A549 (cell line): ENCODE measurements around the gene NR2F1. TPM values are rescaled to one million over a fixed set of nuclear protein-coding genes. Genes with fewer than 3 reads are reported as not detected.
A peak's percentile ranks its signal among the peaks of the same experiment; 100 is the strongest.

Source experiments
- ATAC-seq, 2 experiments: fragments of 200-7000 bp in 1 of 2; fragments of >200 bp in 1 of 2; cut with Nextera tagmentation in 1 of 2; cut with Tn5 transposase in 1 of 2; 3 replicates each; pipeline versions ENCODE4 v1.8.0 to v1.9.1; 2018 to 2020; ENCODE audit warnings: mild to moderate bottlenecking in 1 of 2, moderate library complexity in 1 of 2
- CTCF ChIA-PET: fragments of 300-600 bp; sonication (Branson Sonifier 250); formaldehyde crosslinking; extraction: SDS; loops from one replicate; lab custom pipeline; 2021; ENCODE audit warnings: antibody characterized with exemption, inconsistent platforms; lab: Yijun Ruan, JAX
- POLR2A ChIA-PET: fragments of 350-600 bp; formaldehyde crosslinking; extraction: SDS; loops from one replicate; lab custom pipeline; 2021; ENCODE audit warnings: antibody characterized with exemption, inconsistent platforms; lab: Yijun Ruan, JAX
- DNase-seq, 2 experiments: peaks; one replicate each; pipeline versions ENCODE4 v3.0.0 to v3.0.0-alpha.2; 2011 to 2016; ENCODE audit warnings: low read depth in 1 of 2, low spot score in 1 of 2
- FAIRE-seq: peaks from 2 replicates; lab custom pipeline; 2011; peaks lifted over from hg19 to GRCh38; lab: Jason Lieb, UNC
- H3K27ac ChIP-seq, 2 experiments: fragments of >200 bp; sonication (Bioruptor Twin); formaldehyde crosslinking; 3 replicates each; pipeline ENCODE4 v1.5.1; 2016 to 2017
- H3K4me1 ChIP-seq: fragments of >200 bp; sonication (Bioruptor Twin); formaldehyde crosslinking; 3 replicates; pipeline ENCODE4 v1.6.1; 2016
- H3K4me2 ChIP-seq: fragments of >200 bp; sonication (Bioruptor Twin); formaldehyde crosslinking; 3 replicates; pipeline ENCODE4 v1.6.1; 2016
- H3K4me3 ChIP-seq: fragments of >200 bp; sonication (Bioruptor Twin); formaldehyde crosslinking; 3 replicates; pipeline ENCODE4 v1.5.1; 2016
- H3K9me3 ChIP-seq: fragments of >200 bp; sonication (Bioruptor Twin); formaldehyde crosslinking; 3 replicates; pipeline ENCODE4 v1.6.1; 2016
- CBX8 ChIP-seq: fragments of 200-600 bp; sonication (generic); IDR thresholded peaks from 2 replicates; pipeline ENCODE4 v1.6.1; 2016
- CEBPB ChIP-seq, 2 experiments: fragments of >200 bp in 1 of 2; sonication (Bioruptor Twin) in 1 of 2; formaldehyde crosslinking in 1 of 2; IDR thresholded peaks; 2 replicates each; pipeline ENCODE4 v1.6.1; 2012 to 2016
- ESRRA ChIP-seq: fragments of 150-350 bp; IDR thresholded peaks from 2 replicates; pipeline ENCODE4 v1.6.1; 2014; ENCODE audit warnings: mild to moderate bottlenecking, low read length, borderline replicate concordance
- HEYL ChIP-seq: fragments of 250-450 bp; sonication (Bioruptor Pico); IDR thresholded peaks from 2 replicates; pipeline ENCODE4 v1.8.0; 2021; ENCODE audit warnings: mild to moderate bottlenecking, moderate library complexity
- HOXB13 ChIP-seq: fragments of 250-450 bp; sonication (Bioruptor Pico); IDR thresholded peaks from 2 replicates; pipeline ENCODE4 v1.5.0; 2020; ENCODE audit warnings: low read depth, mild to moderate bottlenecking, moderate library complexity
- JUN ChIP-seq, 2 experiments: fragments of >200 bp; sonication (Bioruptor Twin); formaldehyde crosslinking; IDR thresholded peaks; 2 replicates in 1 of 2; 3 replicates in 1 of 2; pipeline ENCODE4 v1.6.1; 2016 to 2017
- JUNB ChIP-seq: fragments of >200 bp; sonication (Bioruptor Twin); formaldehyde crosslinking; IDR thresholded peaks from 2 replicates; pipeline ENCODE4 v1.6.1; 2016
- KDM1A ChIP-seq: fragments of 200-600 bp; sonication (generic); IDR thresholded peaks from 2 replicates; pipeline ENCODE4 v1.6.1; 2016; ENCODE audit warnings: low read depth, mild to moderate bottlenecking
- MAFK ChIP-seq: fragments of 450-650 bp; IDR thresholded peaks from 2 replicates; pipeline ENCODE4 v1.6.1; 2014; ENCODE audit not compliant: partially characterized antibody
- MAZ ChIP-seq: fragments of 150-350 bp; IDR thresholded peaks from 2 replicates; pipeline ENCODE4 v1.6.1; 2014; ENCODE audit warnings: antibody characterized with exemption, low read depth, low read length, borderline replicate concordance
- MYC ChIP-seq: IDR thresholded peaks from 2 replicates; pipeline ENCODE4 v1.6.1; 2012; ENCODE audit warnings: mild to moderate bottlenecking, inconsistent platforms, low read length, improper control_type of control experiment, borderline replicate concordance
- POLR2A ChIP-seq: IDR thresholded peaks from 2 replicates; pipeline ENCODE4 v1.6.1; 2012; ENCODE audit warnings: mild to moderate bottlenecking, low read length
- RARB ChIP-seq: fragments of 250-450 bp; sonication (Bioruptor Pico); IDR thresholded peaks from 2 replicates; pipeline ENCODE4 v1.8.0; 2021; ENCODE audit warnings: mild to moderate bottlenecking, moderate library complexity
- RNF2 ChIP-seq: fragments of 200-600 bp; sonication (generic); IDR thresholded peaks from 2 replicates; pipeline ENCODE4 v1.6.1; 2016; ENCODE audit warnings: low read depth, mild to moderate bottlenecking, antibody characterized with exemption, moderate library complexity, borderline replicate concordance
- SMC3 ChIP-seq: fragments of >200 bp; sonication (Bioruptor Twin); formaldehyde crosslinking; IDR thresholded peaks from 3 replicates; pipeline ENCODE4 v1.6.1; 2018; ENCODE audit warnings: inconsistent platforms
- TFCP2L1 ChIP-seq: fragments of 250-450 bp; sonication (Bioruptor Pico); IDR thresholded peaks from 2 replicates; pipeline ENCODE4 v1.5.0; 2021; ENCODE audit warnings: mild to moderate bottlenecking
- ZFP36 ChIP-seq: fragments of 450-650 bp; IDR thresholded peaks from 2 replicates; pipeline ENCODE4 v1.6.1; 2014; ENCODE audit warnings: borderline replicate concordance; ENCODE audit not compliant: partially characterized antibody
- ZNF302 ChIP-seq: fragments of 250-450 bp; sonication (Bioruptor Pico); IDR thresholded peaks from 2 replicates; pipeline ENCODE4 v1.9.0; 2021; ENCODE audit warnings: inconsistent platforms, mild to moderate bottlenecking, moderate library complexity
- ZSCAN20 ChIP-seq: fragments of 250-450 bp; sonication (Bioruptor Pico); IDR thresholded peaks from 2 replicates; pipeline ENCODE4 v1.8.0; 2022; ENCODE audit warnings: mild to moderate bottlenecking, moderate library complexity
- WGBS: methylation state at CpG from one replicate; pipeline ENCODE4 v1.1.6; 2017; ENCODE audit errors: missing lambda C conversion rate; 5-methylcytosine and 5-hydroxymethylcytosine counted together
- polyA plus RNA-seq, 4 experiments: library from polyadenylated mRNA; depleted of rRNA in 3 of 4; stranded (reverse); fragments of >200 nt; fragmentation: RNase III in 1 of 4; extraction: RNeasy Plus Mini Kit Qiagen cat#74134 plus additional on column Dnase treatment in 1 of 4; gene quantifications; 2 replicates in 3 of 4; 3 replicates in 1 of 4; pipeline ENCODE4 v1.2.3, GENCODE V29; 2011 to 2017
- TF ChIP-seq, protein P1 (sequence below): fragments of >200 bp; sonication (Bioruptor Twin); formaldehyde crosslinking; IDR thresholded peaks from 3 replicates; pipeline ENCODE4 v1.6.1; 2016
- TF ChIP-seq, protein P2 (sequence below): fragments of 200-600 bp; sonication (generic); IDR thresholded peaks from 2 replicates; pipeline ENCODE4 v1.6.1; 2016; ENCODE audit warnings: antibody characterized with exemption, mild to moderate bottlenecking, moderate library complexity
- TF ChIP-seq, protein P3 (sequence below): fragments of 450-650 bp; IDR thresholded peaks from 2 replicates; pipeline ENCODE4 v1.6.1; 2014; ENCODE audit warnings: antibody characterized with exemption
- TF ChIP-seq, protein P4 (sequence below): IDR thresholded peaks from 2 replicates; pipeline ENCODE4 v1.6.1; 2012; ENCODE audit warnings: low read depth, borderline replicate concordance
- TF ChIP-seq, protein P5 (sequence below): fragments of 250-450 bp; sonication (Bioruptor Pico); IDR thresholded peaks from 2 replicates; pipeline ENCODE4 v1.5.0; 2020; ENCODE audit warnings: low read depth, mild to moderate bottlenecking, moderate library complexity
- TF ChIP-seq, protein P6 (sequence below): IDR thresholded peaks from 2 replicates; pipeline ENCODE4 v1.6.1; 2012
- TF ChIP-seq, protein P7 (sequence below): fragments of >200 bp; sonication (Bioruptor Twin); formaldehyde crosslinking; IDR thresholded peaks from 2 replicates; pipeline ENCODE4 v1.6.1; 2016
- TF ChIP-seq, protein P8 (sequence below): fragments of 150-350 bp; IDR thresholded peaks from 2 replicates; pipeline ENCODE4 v1.6.1; 2014; ENCODE audit warnings: low read depth, mild to moderate bottlenecking, low read length

NR2F1 gene
- polyA plus RNA-seq, 2 of the 4 experiments (the other 2 are of a cell fraction) = 5.0 to 5.2 TPM

DNA sequence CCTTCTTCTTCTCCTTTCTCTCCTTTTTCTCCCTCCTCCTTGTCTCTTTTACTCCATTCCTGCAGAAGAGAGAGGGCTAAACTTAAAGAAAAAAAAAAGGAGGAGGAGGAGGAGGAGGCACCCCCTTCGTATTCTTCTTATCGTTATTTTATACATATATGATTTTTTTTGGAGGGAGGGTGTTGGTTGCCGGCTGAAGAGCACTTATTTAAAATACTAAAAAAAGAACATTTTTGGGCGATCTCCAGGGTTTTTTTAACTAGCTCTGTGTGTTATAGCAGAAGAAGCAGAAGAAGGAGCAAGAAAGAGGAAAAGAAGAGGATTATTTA lies 381 bp downstream of the NR2F1 start (continued):
- no peak for TF ChIP-seq MYC
- TF ChIP-seq JUNB = no peak
- TF ChIP-seq ZFP36 = no peak
- no peak for TF ChIP-seq RNF2
- no peak for TF ChIP-seq ZSCAN20 (CRISPR knock-in tag)
- TF ChIP-seq POLR2A = no peak

DNA sequence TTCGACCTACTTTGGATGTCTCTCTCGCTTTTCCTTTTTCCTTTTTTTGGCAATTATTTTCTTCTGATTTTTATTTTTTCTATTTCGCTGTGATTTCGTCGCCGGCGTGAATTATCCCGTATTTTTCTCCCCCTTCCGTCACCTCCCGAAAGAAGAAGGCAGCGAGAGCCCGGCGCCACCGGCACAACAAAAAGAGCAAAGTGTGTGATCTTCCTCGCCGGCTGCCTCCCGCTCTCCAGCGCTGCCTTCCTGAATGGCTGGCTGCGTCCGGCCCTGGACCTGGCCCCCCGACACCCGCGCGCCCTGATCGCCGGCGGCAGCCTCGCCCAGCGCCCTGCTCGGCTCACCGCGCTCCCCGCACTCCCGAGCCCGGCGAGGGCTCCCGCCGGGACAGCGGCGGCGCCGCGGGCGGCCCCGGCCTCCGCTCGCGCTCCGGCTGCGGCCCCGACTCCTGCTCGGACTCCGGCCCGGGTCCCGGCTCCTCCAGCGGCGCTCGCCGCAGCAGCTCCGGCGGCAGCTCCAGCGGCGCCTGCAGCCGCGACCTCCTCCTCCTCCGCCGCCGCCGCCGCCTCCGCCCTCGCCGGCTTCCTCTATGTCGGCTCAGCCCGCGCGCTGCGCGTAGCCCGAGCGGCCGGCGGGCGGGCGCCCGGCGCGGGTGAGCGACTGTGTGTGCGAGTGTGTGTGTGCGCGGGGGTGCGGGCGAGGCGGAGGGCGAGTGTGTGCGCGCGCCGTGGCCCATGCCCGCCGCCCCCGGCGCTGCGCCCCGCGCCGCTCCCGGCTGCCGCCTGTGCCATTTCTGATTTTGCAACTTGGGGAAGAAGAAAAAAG lies 960 bp downstream of the NR2F1 start:
- H3K4me3 ChIP-seq = peak overlapping the region; percentile 78
- H3K4me1 ChIP-seq = peaks cover 7% of the 10 kb centered on the region; the same call in 1 of the 3 replicates
- ChIA-PET POLR2A (interaction anchor here (0.7 to 1.3 kb wide), 3 partner anchors 37 to 528 kb away, joined by 3 to 6 read pairs (median 5); a partner anchor contains a TSS), CTCF (interaction anchor here (0.8 to 1.5 kb wide), 4 partner anchors 19 to 680 kb away, joined by 3 read pairs; no protein-coding TSS in a partner anchor)
- 2% methylated on average over 20 of the region's 110 CpGs for WGBS
- TF ChIP-seq, protein P1, sequence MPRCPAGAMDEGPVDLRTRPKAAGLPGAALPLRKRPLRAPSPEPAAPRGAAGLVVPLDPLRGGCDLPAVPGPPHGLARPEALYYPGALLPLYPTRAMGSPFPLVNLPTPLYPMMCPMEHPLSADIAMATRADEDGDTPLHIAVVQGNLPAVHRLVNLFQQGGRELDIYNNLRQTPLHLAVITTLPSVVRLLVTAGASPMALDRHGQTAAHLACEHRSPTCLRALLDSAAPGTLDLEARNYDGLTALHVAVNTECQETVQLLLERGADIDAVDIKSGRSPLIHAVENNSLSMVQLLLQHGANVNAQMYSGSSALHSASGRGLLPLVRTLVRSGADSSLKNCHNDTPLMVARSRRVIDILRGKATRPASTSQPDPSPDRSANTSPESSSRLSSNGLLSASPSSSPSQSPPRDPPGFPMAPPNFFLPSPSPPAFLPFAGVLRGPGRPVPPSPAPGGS = 0 out of 3 replicates have a peak, but pooled peaks have one; percentile 52
- TF ChIP-seq HOXB13 (CRISPR knock-in tag) (no peak), CBX8 (no peak), POLR2A (no peak), ZNF302 (CRISPR knock-in tag) (no peak), RNF2 (no peak), HEYL (CRISPR knock-in tag) (no peak), CEBPB (IDR thresholded peaks at IDR 0.05) (peak; percentile 33 to 43; a peak in 2 of 4 replicates), TFCP2L1 (no peak), MAZ (no peak), JUN (IDR thresholded peaks at IDR 0.05) (peak in 1 of 2 experiments; percentile 56; a peak in 2 of 5 replicates), ZSCAN20 (CRISPR knock-in tag) (no peak), ESRRA (no peak), MYC (no peak), MAFK (no peak), KDM1A (no peak), SMC3 (0 out of 3 replicates have a peak, but pooled peaks have one; percentile 9), RARB (CRISPR knock-in tag) (no peak)
- TF ChIP-seq, protein P2, sequence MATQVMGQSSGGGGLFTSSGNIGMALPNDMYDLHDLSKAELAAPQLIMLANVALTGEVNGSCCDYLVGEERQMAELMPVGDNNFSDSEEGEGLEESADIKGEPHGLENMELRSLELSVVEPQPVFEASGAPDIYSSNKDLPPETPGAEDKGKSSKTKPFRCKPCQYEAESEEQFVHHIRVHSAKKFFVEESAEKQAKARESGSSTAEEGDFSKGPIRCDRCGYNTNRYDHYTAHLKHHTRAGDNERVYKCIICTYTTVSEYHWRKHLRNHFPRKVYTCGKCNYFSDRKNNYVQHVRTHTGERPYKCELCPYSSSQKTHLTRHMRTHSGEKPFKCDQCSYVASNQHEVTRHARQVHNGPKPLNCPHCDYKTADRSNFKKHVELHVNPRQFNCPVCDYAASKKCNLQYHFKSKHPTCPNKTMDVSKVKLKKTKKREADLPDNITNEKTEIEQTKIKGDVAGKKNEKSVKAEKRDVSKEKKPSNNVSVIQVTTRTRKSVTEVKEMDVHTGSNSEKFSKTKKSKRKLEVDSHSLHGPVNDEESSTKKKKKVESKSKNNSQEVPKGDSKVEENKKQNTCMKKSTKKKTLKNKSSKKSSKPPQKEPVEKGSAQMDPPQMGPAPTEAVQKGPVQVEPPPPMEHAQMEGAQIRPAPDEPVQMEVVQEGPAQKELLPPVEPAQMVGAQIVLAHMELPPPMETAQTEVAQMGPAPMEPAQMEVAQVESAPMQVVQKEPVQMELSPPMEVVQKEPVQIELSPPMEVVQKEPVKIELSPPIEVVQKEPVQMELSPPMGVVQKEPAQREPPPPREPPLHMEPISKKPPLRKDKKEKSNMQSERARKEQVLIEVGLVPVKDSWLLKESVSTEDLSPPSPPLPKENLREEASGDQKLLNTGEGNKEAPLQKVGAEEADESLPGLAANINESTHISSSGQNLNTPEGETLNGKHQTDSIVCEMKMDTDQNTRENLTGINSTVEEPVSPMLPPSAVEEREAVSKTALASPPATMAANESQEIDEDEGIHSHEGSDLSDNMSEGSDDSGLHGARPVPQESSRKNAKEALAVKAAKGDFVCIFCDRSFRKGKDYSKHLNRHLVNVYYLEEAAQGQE = no peak
- TF ChIP-seq, protein P3, sequence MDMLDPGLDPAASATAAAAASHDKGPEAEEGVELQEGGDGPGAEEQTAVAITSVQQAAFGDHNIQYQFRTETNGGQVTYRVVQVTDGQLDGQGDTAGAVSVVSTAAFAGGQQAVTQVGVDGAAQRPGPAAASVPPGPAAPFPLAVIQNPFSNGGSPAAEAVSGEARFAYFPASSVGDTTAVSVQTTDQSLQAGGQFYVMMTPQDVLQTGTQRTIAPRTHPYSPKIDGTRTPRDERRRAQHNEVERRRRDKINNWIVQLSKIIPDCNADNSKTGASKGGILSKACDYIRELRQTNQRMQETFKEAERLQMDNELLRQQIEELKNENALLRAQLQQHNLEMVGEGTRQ = no peak
- TF ChIP-seq, protein P4, sequence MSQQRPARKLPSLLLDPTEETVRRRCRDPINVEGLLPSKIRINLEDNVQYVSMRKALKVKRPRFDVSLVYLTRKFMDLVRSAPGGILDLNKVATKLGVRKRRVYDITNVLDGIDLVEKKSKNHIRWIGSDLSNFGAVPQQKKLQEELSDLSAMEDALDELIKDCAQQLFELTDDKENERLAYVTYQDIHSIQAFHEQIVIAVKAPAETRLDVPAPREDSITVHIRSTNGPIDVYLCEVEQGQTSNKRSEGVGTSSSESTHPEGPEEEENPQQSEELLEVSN = no peak
- TF ChIP-seq, protein P5, sequence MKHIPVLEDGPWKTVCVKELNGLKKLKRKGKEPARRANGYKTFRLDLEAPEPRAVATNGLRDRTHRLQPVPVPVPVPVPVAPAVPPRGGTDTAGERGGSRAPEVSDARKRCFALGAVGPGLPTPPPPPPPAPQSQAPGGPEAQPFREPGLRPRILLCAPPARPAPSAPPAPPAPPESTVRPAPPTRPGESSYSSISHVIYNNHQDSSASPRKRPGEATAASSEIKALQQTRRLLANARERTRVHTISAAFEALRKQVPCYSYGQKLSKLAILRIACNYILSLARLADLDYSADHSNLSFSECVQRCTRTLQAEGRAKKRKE = no peak
- TF ChIP-seq, protein P6, sequence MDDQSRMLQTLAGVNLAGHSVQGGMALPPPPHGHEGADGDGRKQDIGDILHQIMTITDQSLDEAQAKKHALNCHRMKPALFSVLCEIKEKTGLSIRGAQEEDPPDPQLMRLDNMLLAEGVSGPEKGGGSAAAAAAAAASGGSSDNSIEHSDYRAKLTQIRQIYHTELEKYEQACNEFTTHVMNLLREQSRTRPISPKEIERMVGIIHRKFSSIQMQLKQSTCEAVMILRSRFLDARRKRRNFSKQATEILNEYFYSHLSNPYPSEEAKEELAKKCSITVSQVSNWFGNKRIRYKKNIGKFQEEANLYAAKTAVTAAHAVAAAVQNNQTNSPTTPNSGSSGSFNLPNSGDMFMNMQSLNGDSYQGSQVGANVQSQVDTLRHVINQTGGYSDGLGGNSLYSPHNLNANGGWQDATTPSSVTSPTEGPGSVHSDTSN = no peak
- TF ChIP-seq, protein P7, sequence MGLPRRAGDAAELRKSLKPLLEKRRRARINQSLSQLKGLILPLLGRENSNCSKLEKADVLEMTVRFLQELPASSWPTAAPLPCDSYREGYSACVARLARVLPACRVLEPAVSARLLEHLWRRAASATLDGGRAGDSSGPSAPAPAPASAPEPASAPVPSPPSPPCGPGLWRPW = no peak
- TF ChIP-seq, protein P8, sequence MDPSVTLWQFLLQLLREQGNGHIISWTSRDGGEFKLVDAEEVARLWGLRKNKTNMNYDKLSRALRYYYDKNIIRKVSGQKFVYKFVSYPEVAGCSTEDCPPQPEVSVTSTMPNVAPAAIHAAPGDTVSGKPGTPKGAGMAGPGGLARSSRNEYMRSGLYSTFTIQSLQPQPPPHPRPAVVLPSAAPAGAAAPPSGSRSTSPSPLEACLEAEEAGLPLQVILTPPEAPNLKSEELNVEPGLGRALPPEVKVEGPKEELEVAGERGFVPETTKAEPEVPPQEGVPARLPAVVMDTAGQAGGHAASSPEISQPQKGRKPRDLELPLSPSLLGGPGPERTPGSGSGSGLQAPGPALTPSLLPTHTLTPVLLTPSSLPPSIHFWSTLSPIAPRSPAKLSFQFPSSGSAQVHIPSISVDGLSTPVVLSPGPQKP = no peak
- DNase-seq (peak in 1 of 2 experiments; percentile 54), FAIRE-seq (no peak), ATAC-seq (peak; percentile 3 to 26; a peak in 5 of 6 replicates)
- no peaks in the 10 kb centered on the region for H3K9me3 ChIP-seq
- peak overlapping the region; percentile 87 to 94 for H3K27ac ChIP-seq
- H3K4me2 ChIP-seq = peak overlapping the region; percentile 99
